Cardiac septum (tissue), 1 donor: ENCODE results near the gene UMPS. TPM values are rescaled to one million over a fixed set of nuclear protein-coding genes. Genes with fewer than 3 reads are reported as not detected.
"Not testable (repeated sequence)": the region's sequence is repeated elsewhere in the genome, so short reads cannot be mapped to it uniquely, and the experiment has no call there.

Source experiments
- DNase-seq: peaks from one replicate; pipeline ENCODE4 v3.0.0-alpha.2; 2020; ENCODE audit warnings: low spot score
- intact Hi-C: fragments of 100-400 bp; cut with DNase I; formaldehyde crosslinking; loops from one replicate; pipeline ENCODE4 v1.14.0; 2022
- microRNA-seq: library from miRNA; unstranded; fragments of <30 nt; microRNA quantifications from one replicate; pipeline ENCODE4 v1.2.0, GENCODE V29; 2020
- total RNA-seq: library from RNA; stranded (reverse); fragmentation: NEBNext Ultra II Directional; extraction: Animal tissue kit (Norgen Biotek cat#: 25700); gene quantifications from one replicate; pipeline ENCODE4 v1.2.1, GENCODE V29; 2021
- donor health status: DM: no; HTN: no; CAD: no.

Gene UMPS
- total RNA-seq, 1 donor from 2014 or later = 13.5 TPM

DNA sequence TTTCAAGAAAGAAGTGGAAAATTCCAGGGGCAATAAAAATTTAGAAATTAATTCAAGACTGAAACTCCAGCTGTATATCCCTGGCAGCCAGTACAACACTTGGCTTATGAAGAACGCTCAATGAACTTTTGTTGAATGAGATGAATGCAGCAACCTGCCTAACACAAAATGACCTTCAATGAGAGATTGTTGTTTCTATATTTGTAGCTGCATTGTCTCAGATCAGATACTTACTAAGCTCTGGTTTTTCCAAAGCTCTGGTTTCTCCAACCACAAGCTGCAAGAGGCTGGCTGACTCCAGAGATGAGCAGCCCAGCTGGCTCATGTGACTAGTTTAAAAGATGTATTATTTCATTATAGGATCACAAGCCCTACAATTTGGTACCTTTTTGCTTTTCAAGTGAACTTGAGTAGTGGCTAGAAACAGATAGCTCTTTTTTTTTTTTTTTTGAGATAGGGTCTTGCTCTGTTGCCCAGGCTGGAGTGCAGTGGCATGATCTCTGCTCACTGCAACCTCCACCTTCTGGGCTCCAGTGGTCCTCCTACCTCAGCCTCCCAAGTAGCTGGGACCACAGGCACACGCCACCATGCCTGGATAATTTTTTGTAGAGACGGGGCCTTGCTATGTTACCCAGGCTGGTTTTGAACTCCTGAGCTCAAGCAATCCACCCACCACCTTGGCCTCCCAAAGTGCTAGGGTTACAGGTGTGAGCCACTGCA lies 57.4 kb downstream of the UMPS start:
- DNase-seq = no peak
- intact Hi-C loops = loop anchor here (5.0 to 10.0 kb wide), 2 partner anchors 100 to 267 kb away; partner anchors contain the start of genes HEG1 and ITGB5

DNA sequence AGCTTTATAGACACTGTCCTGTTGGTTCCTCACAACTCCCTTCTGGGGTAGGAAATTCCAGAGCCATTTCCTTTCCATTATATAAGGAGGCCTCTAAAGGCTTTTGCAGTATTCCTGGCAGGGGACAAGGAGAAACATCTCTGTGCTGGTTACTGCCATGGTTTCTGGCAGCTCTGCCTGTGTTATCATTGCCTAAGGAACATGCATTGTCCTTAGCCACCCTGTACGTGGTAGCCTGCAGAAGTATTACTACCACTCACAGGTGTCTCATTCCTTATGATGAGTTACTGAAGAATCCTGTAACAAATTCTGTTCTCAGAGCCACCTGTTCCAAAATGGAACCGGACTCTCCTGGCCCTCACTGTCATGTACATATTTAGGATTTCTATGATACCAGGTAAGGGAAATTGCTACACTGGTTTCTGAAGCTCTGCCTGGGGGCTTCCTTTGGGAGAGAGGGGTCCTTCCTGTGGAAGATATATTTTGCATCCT lies 58.0 kb downstream of the UMPS start:
- intact Hi-C loops = loop anchor here (5.0 to 10.0 kb wide), 2 partner anchors 99 to 267 kb away; partner anchors contain the start of genes HEG1 and ITGB5
- no peak for DNase-seq

DNA sequence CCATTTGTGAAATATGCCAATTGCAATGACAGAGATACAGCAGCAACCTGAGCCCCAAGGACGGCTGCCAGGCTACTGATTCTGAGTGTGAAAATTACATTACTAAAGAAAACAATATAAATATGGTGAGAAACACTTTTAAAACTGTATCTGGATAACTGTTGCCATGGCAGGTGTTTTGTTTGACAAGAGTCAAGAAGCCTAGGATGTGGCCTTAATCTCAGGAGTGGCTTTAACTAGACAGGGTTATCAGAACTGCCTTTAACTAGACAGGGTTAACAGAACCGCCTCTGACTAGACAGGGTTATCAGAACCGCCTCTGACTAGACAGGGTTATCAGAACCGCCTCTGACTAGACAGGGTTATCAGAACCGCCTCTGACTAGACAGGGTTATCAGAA lies 58.9 kb downstream of the UMPS start:
- DNase-seq = not testable (repeated sequence)
- intact Hi-C loops = loop anchor here (5.0 to 10.0 kb wide), 2 partner anchors 98 to 266 kb away; partner anchors contain the start of genes HEG1 and ITGB5

DNA sequence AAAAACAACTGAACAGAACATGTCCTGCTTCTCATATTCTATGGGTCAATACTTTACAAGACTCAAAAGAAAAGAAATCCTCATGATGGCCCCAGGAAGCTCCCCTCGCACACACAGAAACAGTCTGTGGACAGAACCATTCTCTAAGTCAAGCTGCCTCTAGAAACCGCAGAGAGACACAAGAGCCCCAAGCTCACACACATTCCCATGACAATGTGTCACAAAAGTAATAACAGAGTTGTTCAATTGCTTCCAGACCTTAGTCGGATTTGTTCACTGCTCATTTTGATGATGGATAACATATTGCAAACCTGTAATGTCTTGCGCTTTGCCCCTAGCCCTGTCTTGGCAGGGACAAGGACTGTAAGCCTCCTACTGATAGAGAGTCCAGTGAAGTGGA lies 60.9 kb downstream of the UMPS start:
- no peak for DNase-seq
- intact Hi-C loops = no loop called here

DNA sequence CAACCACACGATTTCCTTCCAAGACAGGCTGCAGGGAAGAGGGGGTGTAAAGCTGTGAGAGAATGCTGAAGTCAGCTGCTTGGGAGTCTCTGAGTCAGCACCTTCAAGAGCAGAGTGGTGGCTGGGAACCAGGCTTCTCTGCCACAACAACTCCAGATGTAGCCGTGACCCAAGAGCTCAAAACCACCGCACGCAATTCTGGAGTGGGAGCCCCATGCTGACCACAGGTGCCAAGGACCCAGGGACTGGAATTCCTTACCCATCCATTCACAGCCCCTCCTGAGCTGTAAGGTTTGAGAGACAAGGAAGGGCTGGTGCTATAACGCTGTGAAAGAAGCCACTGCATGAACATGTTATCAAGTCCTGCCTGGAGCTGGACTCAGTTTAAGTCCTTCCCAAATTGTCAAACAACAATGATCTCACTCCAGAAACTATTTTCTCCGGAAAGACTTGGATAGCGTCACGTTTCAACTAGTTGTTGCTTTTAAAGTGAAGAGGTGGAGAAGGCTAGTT lies 61.4 kb downstream of the UMPS start:
- DNase-seq = no peak
- intact Hi-C loops = no loop called here

GRCh38 chr3:124792341-124793040 lies 62.2 kb downstream of the UMPS start:
- no peak for DNase-seq
- intact Hi-C loops = no loop called here

DNA sequence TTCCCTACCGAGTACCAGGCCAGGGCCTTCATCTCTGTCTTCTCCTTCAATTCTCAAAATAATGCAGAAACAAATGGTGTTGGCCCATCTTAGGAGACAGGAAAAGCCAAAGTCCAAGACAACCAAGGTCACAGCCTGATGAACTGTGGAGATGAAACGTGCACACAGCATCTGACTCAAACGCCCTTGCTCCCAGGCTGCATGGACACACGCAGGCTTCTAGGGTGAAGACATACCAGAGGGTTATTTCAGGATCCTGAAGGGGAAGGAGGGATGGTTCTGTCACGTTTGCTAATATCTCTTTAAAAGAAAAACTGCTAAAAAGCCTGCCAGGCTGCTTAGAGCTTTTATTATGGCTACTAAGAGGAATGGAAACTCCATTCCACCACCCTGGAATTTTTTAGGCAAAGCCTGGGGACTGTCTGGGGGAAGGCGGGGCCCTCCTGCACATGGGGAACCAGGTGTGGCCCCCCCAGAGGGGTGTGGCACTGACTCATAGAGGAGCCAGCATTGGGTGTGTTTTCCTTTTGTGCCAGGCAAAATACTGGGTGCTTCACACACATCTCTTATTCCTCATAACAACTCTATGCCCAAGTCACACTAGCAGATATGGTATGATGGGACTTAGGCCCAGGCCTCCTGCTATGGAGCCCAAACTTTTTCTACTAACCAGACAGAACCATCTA lies 62.9 kb downstream of the UMPS start:
- DNase-seq = no peak
- intact Hi-C loops = no loop called here

DNA sequence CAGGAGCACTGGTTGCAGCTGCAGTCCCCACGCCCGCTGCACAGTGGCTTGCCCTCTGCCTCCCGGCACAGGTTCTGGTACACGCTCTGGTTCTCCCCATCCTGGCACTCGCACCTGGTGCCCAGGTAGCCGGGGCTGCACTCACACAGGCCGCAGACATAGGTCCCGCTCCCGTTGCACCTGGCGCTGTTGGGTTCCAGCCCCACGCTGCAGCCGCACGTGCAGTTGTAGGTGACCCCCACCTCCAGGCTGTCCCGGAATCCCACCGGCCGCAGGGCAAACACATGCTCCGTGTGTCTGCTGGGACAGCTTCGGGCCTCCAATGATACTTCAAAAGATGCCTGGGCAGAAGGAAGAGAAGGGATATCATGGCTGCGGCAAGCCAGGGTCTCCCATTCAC lies 66.2 kb downstream of the UMPS start:
- intact Hi-C loops = no loop called here
- DNase-seq = no peak

DNA sequence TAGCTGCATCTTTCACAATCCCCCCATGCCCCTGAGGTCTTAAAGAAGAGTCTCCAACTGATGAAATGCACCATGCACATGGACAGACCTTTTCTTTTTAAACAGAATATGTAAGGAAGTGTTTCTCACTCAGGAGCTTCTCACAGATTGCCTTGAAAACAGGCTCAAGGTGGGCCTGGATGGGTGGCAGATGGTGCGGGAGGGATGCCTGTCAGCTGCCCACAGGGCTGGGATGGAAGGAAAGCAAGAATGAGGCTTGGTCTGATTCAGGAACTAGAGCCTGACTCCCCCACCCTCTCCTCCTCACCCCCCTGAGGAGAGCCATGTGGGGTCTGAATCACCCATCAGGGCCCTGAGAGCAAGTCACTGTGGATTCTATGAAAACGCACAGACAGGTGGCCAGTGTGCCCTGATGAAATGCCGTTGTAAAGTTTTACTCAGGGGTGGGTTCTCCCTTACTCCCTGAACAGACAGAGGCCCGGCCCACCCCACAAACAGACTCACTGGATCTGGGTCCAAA lies 67.2 kb downstream of the UMPS start:
- intact Hi-C loops = no loop called here
- DNase-seq = no peak

Small RNA genes lying within 50 kb of the gene (microRNA-seq; reads per million reads assigned to microRNA genes)
- gene MIR544B = not detected

Other genes with a start within 250 kb of the UMPS start
- gene ITGB5, start 156.9 kb downstream of the UMPS start, total RNA-seq = 180 TPM
- gene MUC13, start 204.3 kb downstream of the UMPS start, total RNA-seq = 0.13 TPM